Measurements from ENCODE around the gene SYN1.

SYN1 gene

GRCh38 chrX:47587091-47587891 is 32.4 kb downstream of the SYN1 start:
- no peak for TF ChIP-seq CTCF (conservative IDR thresholded peaks at IDR 0.05; ENCODE audit: low read depth, low read length)
- no peak overlapping the region for H3K4me3 ChIP-seq (ENCODE audit: low read length)
- no peak for DNase-seq (ENCODE audit: low read depth)

- no peak for DNase-seq (ENCODE audit: low read depth)
- no peak for TF ChIP-seq CTCF (conservative IDR thresholded peaks at IDR 0.05; ENCODE audit: low read depth, low read length)
- H3K4me3 ChIP-seq (ENCODE audit: low read length) = no peak overlapping the region
These were observed 33.4 kb downstream of the SYN1 start for GRCh38 chrX:47586043-47586787.

GRCh38 chrX:47585273-47585672 is 34.4 kb downstream of the SYN1 start:
- H3K4me3 ChIP-seq (ENCODE audit: low read length) = no peak overlapping the region
- no peak for TF ChIP-seq CTCF (conservative IDR thresholded peaks at IDR 0.05; ENCODE audit: low read depth, low read length)
- DNase-seq (ENCODE audit: low read depth) = no peak

- TF ChIP-seq CTCF (conservative IDR thresholded peaks at IDR 0.05; ENCODE audit: low read depth, low read length) = no peak
- DNase-seq (ENCODE audit: low read depth) = no peak
- H3K4me3 ChIP-seq (ENCODE audit: low read length) = no peak overlapping the region
These were observed 34.9 kb downstream of the SYN1 start for GRCh38 chrX:47584714-47585113.

- TF ChIP-seq CTCF (conservative IDR thresholded peaks at IDR 0.05; ENCODE audit: low read depth, low read length) = no peak
- no peak for DNase-seq (ENCODE audit: low read depth)
- H3K4me3 ChIP-seq (ENCODE audit: low read length) = no peak overlapping the region
These were observed 36.3 kb downstream of the SYN1 start for GRCh38 chrX:47583240-47583861.

GRCh38 chrX:47581731-47582647 is 37.7 kb downstream of the SYN1 start, which contains the start of gene TIMP1:
Gene TIMP1 (plus strand): TSS chrX:47582436. CDS start chrX:47583416, 980 bp downstream.
- peak; percentile 70 for DNase-seq (ENCODE audit: low read depth)
- TF ChIP-seq CTCF (conservative IDR thresholded peaks at IDR 0.05; ENCODE audit: low read depth, low read length) = no peak
- H3K4me3 ChIP-seq (ENCODE audit: low read length) = peak within 1 kb of the TSS; percentile 63
